Osteocyte (in vitro differentiated cells): Measurements from ENCODE around the gene RALGPS1. TPM values are rescaled to one million over a fixed set of nuclear protein-coding genes. Genes with fewer than 3 reads are reported as not detected.
"Not testable (repeated sequence)": the region's sequence is repeated elsewhere in the genome, so short reads cannot be mapped to it uniquely, and the experiment has no call there.

ENCODE experiments used
- DNase-seq: peaks from one replicate; pipeline ENCODE4 v3.0.0; 2021; ENCODE audit warnings: mixed read lengths; ENCODE audit not compliant: unreplicated experiment; ENCODE audit errors: extremely low spot score
- H3K27ac Mint-ChIP-seq: one replicate; pipeline ENCODE4 v1.8.0; 2021; ENCODE audit warnings: mild to moderate bottlenecking, mixed read lengths; ENCODE audit not compliant: unreplicated experiment
- H3K27me3 Mint-ChIP-seq: one replicate; pipeline ENCODE4 v1.8.0; 2021; ENCODE audit warnings: mixed read lengths; ENCODE audit not compliant: unreplicated experiment
- H3K36me3 Mint-ChIP-seq: one replicate; pipeline ENCODE4 v1.8.0; 2021; ENCODE audit warnings: mixed read lengths; ENCODE audit not compliant: unreplicated experiment
- H3K4me1 Mint-ChIP-seq: one replicate; pipeline ENCODE4 v1.8.0; 2021; ENCODE audit warnings: mixed read lengths; ENCODE audit not compliant: unreplicated experiment
- H3K4me3 Mint-ChIP-seq: one replicate; pipeline ENCODE4 v1.8.0; 2021; ENCODE audit warnings: mild to moderate bottlenecking, moderate library complexity, mixed read lengths; ENCODE audit not compliant: unreplicated experiment
- H3K9me3 Mint-ChIP-seq: one replicate; pipeline ENCODE4 v1.8.0; 2021; ENCODE audit warnings: mixed read lengths; ENCODE audit not compliant: unreplicated experiment
- total RNA-seq: library from RNA; stranded (reverse); gene quantifications from 2 replicates; pipeline ENCODE4 v1.2.1, GENCODE V29; 2021
- TF ChIP-seq, protein P1 (sequence below): fragments of 200-600 bp; sonication (generic); IDR thresholded peaks from 2 replicates; pipeline ENCODE4 v1.5.0; 2021; ENCODE audit warnings: antibody characterized with exemption, mild to moderate bottlenecking, moderate library complexity

The RALGPS1 gene
- total RNA-seq, 1 donor from 2014 or later = 9.9 TPM

DNA sequence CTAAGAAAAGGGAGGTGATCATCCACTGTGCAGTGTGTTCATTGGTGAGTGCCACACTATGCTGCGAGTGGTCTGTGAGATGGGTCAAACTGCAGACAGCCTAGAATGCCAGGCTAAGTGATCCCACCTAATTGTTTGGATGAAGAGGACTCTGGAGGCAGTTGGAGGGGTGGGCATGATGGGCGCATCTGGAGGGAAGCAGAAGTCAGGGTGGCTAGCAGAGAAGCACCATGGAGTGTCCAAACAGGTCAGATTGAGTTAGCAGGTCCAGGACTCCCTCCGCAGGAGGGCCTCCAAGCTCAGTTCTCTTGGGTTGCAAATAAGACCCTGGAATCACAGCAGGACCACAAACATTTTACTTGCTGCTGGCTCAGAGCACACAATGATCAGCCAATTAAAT is 227.7 kb downstream of the RALGPS1 start:
- H3K9me3 Mint-ChIP-seq = peaks cover 3% of the 10 kb centered on the region
- peaks cover 23% of the 10 kb centered on the region for H3K4me1 Mint-ChIP-seq
- H3K36me3 Mint-ChIP-seq = no peaks in the 10 kb centered on the region
- DNase-seq = no peak
- TF ChIP-seq, protein P1, sequence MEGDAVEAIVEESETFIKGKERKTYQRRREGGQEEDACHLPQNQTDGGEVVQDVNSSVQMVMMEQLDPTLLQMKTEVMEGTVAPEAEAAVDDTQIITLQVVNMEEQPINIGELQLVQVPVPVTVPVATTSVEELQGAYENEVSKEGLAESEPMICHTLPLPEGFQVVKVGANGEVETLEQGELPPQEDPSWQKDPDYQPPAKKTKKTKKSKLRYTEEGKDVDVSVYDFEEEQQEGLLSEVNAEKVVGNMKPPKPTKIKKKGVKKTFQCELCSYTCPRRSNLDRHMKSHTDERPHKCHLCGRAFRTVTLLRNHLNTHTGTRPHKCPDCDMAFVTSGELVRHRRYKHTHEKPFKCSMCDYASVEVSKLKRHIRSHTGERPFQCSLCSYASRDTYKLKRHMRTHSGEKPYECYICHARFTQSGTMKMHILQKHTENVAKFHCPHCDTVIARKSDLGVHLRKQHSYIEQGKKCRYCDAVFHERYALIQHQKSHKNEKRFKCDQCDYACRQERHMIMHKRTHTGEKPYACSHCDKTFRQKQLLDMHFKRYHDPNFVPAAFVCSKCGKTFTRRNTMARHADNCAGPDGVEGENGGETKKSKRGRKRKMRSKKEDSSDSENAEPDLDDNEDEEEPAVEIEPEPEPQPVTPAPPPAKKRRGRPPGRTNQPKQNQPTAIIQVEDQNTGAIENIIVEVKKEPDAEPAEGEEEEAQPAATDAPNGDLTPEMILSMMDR = no peak
- H3K27me3 Mint-ChIP-seq = no peaks in the 10 kb centered on the region
- H3K27ac Mint-ChIP-seq = no peak overlapping the region
- no peak overlapping the region for H3K4me3 Mint-ChIP-seq

DNA sequence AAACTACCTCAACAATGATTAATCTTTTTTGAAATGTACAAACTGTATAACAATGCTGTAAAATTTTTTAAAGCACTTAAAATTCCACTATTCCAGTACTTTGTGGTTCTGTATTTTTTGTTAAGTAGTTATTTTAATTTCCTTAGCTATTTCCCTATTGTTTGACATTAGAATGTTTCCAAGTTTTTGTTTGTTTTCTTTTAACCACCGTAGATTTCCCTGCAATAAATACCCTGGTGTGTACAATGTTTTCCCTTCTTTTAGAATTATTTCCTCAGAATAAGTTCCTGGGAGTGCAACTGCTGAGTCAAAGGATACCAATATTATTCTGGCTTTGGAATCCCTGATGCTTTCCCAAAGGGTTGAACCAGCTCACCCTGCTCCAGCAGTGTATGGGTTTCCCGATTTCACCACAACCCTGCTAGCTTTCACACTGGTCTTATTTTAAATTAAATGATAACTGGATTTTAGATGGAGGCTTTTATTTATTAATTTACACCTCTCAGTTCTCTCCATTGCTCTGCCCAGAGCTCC is 228.4 kb downstream of the RALGPS1 start:
- H3K36me3 Mint-ChIP-seq = no peaks in the 10 kb centered on the region
- no peak for DNase-seq
- H3K4me1 Mint-ChIP-seq = peaks cover 21% of the 10 kb centered on the region
- TF ChIP-seq, protein P1 = no peak
- no peak overlapping the region for H3K27ac Mint-ChIP-seq
- peaks cover 3% of the 10 kb centered on the region for H3K9me3 Mint-ChIP-seq
- no peak overlapping the region for H3K4me3 Mint-ChIP-seq
- no peaks in the 10 kb centered on the region for H3K27me3 Mint-ChIP-seq

DNA sequence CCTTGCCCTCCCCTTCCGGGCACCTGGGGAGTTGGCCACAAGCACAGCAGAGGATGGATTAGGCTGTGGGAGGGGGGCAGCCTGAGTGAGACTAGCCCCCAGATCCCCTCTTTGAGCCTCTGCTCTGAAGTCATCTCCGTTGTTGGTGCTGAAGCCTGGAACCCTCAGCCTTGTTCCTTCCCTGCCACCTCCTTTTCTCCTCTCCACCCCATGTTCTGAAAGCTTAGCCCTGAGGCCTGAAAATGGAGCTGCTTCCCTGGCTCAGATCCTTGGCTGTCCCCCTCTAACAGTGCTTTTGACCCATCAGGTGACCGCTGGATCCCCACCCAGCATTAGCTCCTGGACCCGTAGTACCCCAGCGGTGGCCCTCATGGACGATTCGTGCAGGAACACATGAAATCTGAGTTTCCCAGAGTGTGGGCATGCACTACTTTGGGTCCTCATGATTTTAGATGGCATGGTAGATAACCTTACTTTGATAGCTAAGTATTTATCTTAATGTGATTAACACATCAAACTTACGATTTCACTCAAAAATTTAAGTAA is 229.4 kb downstream of the RALGPS1 start:
- TF ChIP-seq, protein P1 = no peak
- Mint-ChIP-seq H3K27me3 (no peaks in the 10 kb centered on the region), H3K4me3 (no peak overlapping the region), H3K36me3 (no peaks in the 10 kb centered on the region), H3K27ac (no peak overlapping the region), H3K9me3 (peaks cover 3% of the 10 kb centered on the region), H3K4me1 (peaks cover 19% of the 10 kb centered on the region)
- DNase-seq = no peak

DNA sequence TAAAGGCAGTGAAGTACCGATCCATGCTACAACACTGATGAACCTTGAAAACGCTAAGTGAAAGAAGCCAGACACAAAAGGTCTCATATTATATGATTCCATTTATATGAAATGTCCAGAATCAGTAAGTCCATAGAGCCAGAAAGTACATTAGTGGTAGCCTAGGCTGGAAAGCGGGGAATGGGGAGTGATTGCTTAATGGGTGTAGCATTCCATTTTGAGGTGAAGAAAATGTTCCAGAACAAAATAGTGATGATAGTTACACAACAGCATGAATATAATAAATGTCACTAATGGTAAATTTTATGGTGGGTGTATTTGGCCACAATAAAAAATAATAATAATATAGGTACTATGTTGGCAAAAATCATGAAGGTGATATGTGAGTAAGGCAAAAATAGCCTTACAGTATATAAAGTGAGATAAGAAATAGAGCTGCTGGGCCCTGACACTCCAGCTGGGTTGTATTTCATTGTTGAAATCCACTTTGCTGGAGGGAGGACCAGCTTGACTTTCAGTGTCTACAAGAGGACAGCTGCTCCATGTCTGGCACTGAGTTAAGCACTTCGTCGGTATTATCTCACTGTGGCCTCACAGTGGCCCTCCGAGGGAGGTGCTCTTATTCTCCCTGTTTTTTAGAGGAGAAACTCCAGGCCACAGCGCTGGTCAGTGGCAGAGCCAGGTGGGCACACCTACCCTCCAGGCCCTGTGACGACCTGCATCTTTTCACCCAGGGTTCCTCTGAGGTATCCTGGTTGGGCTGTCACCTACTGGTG is 230.3 kb downstream of the RALGPS1 start:
- TF ChIP-seq, protein P1 = no peak
- Mint-ChIP-seq H3K36me3 (no peaks in the 10 kb centered on the region), H3K4me1 (peaks cover 19% of the 10 kb centered on the region), H3K4me3 (no peak overlapping the region), H3K9me3 (peaks cover 3% of the 10 kb centered on the region), H3K27ac (no peak overlapping the region), H3K27me3 (no peaks in the 10 kb centered on the region)
- DNase-seq = no peak

GRCh38 chr9:127146841-127147240 is 232.3 kb downstream of the RALGPS1 start:
- H3K27ac Mint-ChIP-seq, H3K27me3 Mint-ChIP-seq, DNase-seq, H3K36me3 Mint-ChIP-seq, H3K4me3 Mint-ChIP-seq, H3K9me3 Mint-ChIP-seq: not testable (repeated sequence)
- peaks cover 12% of the 10 kb centered on the region for H3K4me1 Mint-ChIP-seq
